DMS79 (cell line): ENCODE results near the gene FOXP1.
"Not testable (repeated sequence)": the region's sequence is repeated elsewhere in the genome, so short reads cannot be mapped to it uniquely, and the experiment has no call there.

Experiments
- DNase-seq: peaks from one replicate; lab custom pipeline; 2025; lab: John Stamatoyannopoulos, UW

Gene FOXP1

GRCh38 chr3:71451060-71451459 lies 132.5 kb downstream of the FOXP1 start:
- DNase-seq = no peak

- no peak for DNase-seq
Measured at GRCh38 chr3:71450162-71450561, 133.4 kb downstream of the FOXP1 start.

GRCh38 chr3:71447803-71448202 lies 135.7 kb downstream of the FOXP1 start:
- DNase-seq = no peak

- no peak for DNase-seq
Measured at GRCh38 chr3:71447197-71447596, 136.3 kb downstream of the FOXP1 start.

- no peak for DNase-seq
Measured at GRCh38 chr3:71446734-71447133, 136.8 kb downstream of the FOXP1 start.

GRCh38 chr3:71446260-71446659 lies 137.3 kb downstream of the FOXP1 start:
- no peak for DNase-seq

GRCh38 chr3:71444861-71445259 lies 138.7 kb downstream of the FOXP1 start:
- DNase-seq = no peak

- DNase-seq = no peak
Measured at GRCh38 chr3:71444028-71444860, 139.3 kb downstream of the FOXP1 start.

- DNase-seq = no peak
Measured at GRCh38 chr3:71443332-71443731, 140.2 kb downstream of the FOXP1 start.

GRCh38 chr3:71442652-71443042 lies 140.9 kb downstream of the FOXP1 start:
- no peak for DNase-seq

- no peak for DNase-seq
Measured at GRCh38 chr3:71441925-71442651, 141.4 kb downstream of the FOXP1 start.

- DNase-seq = peak; percentile 50
Measured at GRCh38 chr3:71441217-71441924, 142.2 kb downstream of the FOXP1 start.

GRCh38 chr3:71438904-71439303 lies 144.6 kb downstream of the FOXP1 start:
- no peak for DNase-seq

- no peak for DNase-seq
Measured at GRCh38 chr3:71438071-71438685, 145.3 kb downstream of the FOXP1 start.

GRCh38 chr3:71436337-71436736 lies 147.2 kb downstream of the FOXP1 start:
- DNase-seq = no peak

- DNase-seq = not testable (repeated sequence)
Measured at GRCh38 chr3:71435836-71436235, 147.7 kb downstream of the FOXP1 start.

- no peak for DNase-seq
Measured at GRCh38 chr3:71433631-71434030, 149.9 kb downstream of the FOXP1 start.

- DNase-seq = no peak
Measured at GRCh38 chr3:71432044-71432975, 151.2 kb downstream of the FOXP1 start.

GRCh38 chr3:71430941-71431552 lies 152.5 kb downstream of the FOXP1 start:
- DNase-seq = no peak

GRCh38 chr3:71429597-71429988 lies 153.9 kb downstream of the FOXP1 start:
- DNase-seq = no peak
